ENCODE measurements around the gene LRRC4C. TPM values are rescaled to one million over a fixed set of nuclear protein-coding genes. Genes with fewer than 3 reads are reported as not detected.

LRRC4C gene
- total RNA-seq = 2.1 TPM

- H3K27me3 ChIP-seq (ENCODE audit: control insufficient read depth in 3 of 3, insufficient read depth in 3 of 3, low read length in 3 of 3) = peaks cover 3 to 13% (median 12%) of the 10 kb centered on the region in 3 donors
- H3K9me3 ChIP-seq (ENCODE audit: control insufficient read depth in 3 of 3, low read length in 3 of 3) = peaks cover 0 to 2% (median 0%) of the 10 kb centered on the region in 3 donors
- H3K27ac ChIP-seq (ENCODE audit: low read depth, low read length) = no peak within 1 kb of the TSS
- H3K4me1 ChIP-seq (ENCODE audit: control insufficient read depth in 3 of 3, insufficient read depth in 3 of 3, low read length in 3 of 3) = no peaks in the 10 kb centered on the region
- no peak within 1 kb of the TSS for H3K4me3 ChIP-seq (ENCODE audit: low read length in 3 of 3)
- H3K9ac ChIP-seq (ENCODE audit: low read depth in 1 of 3, low read length in 3 of 3) = no peak within 1 kb of the TSS
- no peaks in the 10 kb centered on the region for H3K36me3 ChIP-seq (ENCODE audit: control insufficient read depth in 3 of 3, insufficient read depth in 3 of 3, low read length in 3 of 3)
These were observed at the start of gene LRRC4C for GRCh38 chr11:41459465-41460401. TSS of gene LRRC4C (minus strand) at chr11:41459652.

- H3K27me3 ChIP-seq (ENCODE audit: control insufficient read depth in 3 of 3, insufficient read depth in 3 of 3, low read length in 3 of 3) = no peaks in the 10 kb centered on the region
- H3K9ac ChIP-seq (ENCODE audit: low read depth in 1 of 3, low read length in 3 of 3) = no peak overlapping the region
- no peaks in the 10 kb centered on the region for H3K36me3 ChIP-seq (ENCODE audit: control insufficient read depth in 3 of 3, insufficient read depth in 3 of 3, low read length in 3 of 3)
- no peak overlapping the region for H3K27ac ChIP-seq (ENCODE audit: low read depth, low read length)
- H3K9me3 ChIP-seq (ENCODE audit: control insufficient read depth in 3 of 3, low read length in 3 of 3) = no peaks in the 10 kb centered on the region
- no peak overlapping the region for H3K4me3 ChIP-seq (ENCODE audit: low read length in 3 of 3)
- no peaks in the 10 kb centered on the region for H3K4me1 ChIP-seq (ENCODE audit: control insufficient read depth in 3 of 3, insufficient read depth in 3 of 3, low read length in 3 of 3)
These were observed 48.7 kb upstream of the LRRC4C start for GRCh38 chr11:41508121-41508520.

GRCh38 chr11:41499429-41499828, 40.0 kb upstream of the LRRC4C start:
- Histone ChIP-seq H3K27me3 (ENCODE audit: control insufficient read depth in 3 of 3, insufficient read depth in 3 of 3, low read length in 3 of 3) (no peaks in the 10 kb centered on the region), H3K9ac (ENCODE audit: low read depth in 1 of 3, low read length in 3 of 3) (no peak overlapping the region), H3K9me3 (ENCODE audit: control insufficient read depth in 3 of 3, low read length in 3 of 3) (no peaks in the 10 kb centered on the region), H3K4me1 (ENCODE audit: control insufficient read depth in 3 of 3, insufficient read depth in 3 of 3, low read length in 3 of 3) (no peaks in the 10 kb centered on the region), H3K4me3 (ENCODE audit: low read length in 3 of 3) (no peak overlapping the region), H3K36me3 (ENCODE audit: control insufficient read depth in 3 of 3, insufficient read depth in 3 of 3, low read length in 3 of 3) (no peaks in the 10 kb centered on the region), H3K27ac (ENCODE audit: low read depth, low read length) (no peak overlapping the region)

- Histone ChIP-seq H3K9me3 (ENCODE audit: control insufficient read depth in 3 of 3, low read length in 3 of 3) (no peaks in the 10 kb centered on the region), H3K9ac (ENCODE audit: low read depth in 1 of 3, low read length in 3 of 3) (no peak overlapping the region), H3K36me3 (ENCODE audit: control insufficient read depth in 3 of 3, insufficient read depth in 3 of 3, low read length in 3 of 3) (no peaks in the 10 kb centered on the region), H3K27ac (ENCODE audit: low read depth, low read length) (no peak overlapping the region), H3K27me3 (ENCODE audit: control insufficient read depth in 3 of 3, insufficient read depth in 3 of 3, low read length in 3 of 3) (no peaks in the 10 kb centered on the region), H3K4me1 (ENCODE audit: control insufficient read depth in 3 of 3, insufficient read depth in 3 of 3, low read length in 3 of 3) (no peaks in the 10 kb centered on the region), H3K4me3 (ENCODE audit: low read length in 3 of 3) (no peak overlapping the region)
These were observed 39.3 kb upstream of the LRRC4C start for GRCh38 chr11:41498726-41499125.

GRCh38 chr11:41497974-41498373, 38.5 kb upstream of the LRRC4C start:
- H3K36me3 ChIP-seq (ENCODE audit: control insufficient read depth in 3 of 3, insufficient read depth in 3 of 3, low read length in 3 of 3) = no peaks in the 10 kb centered on the region
- no peaks in the 10 kb centered on the region for H3K9me3 ChIP-seq (ENCODE audit: control insufficient read depth in 3 of 3, low read length in 3 of 3)
- H3K27me3 ChIP-seq (ENCODE audit: control insufficient read depth in 3 of 3, insufficient read depth in 3 of 3, low read length in 3 of 3) = no peaks in the 10 kb centered on the region
- H3K9ac ChIP-seq (ENCODE audit: low read depth in 1 of 3, low read length in 3 of 3) = no peak overlapping the region
- no peak overlapping the region for H3K4me3 ChIP-seq (ENCODE audit: low read length in 3 of 3)
- no peak overlapping the region for H3K27ac ChIP-seq (ENCODE audit: low read depth, low read length)
- no peaks in the 10 kb centered on the region for H3K4me1 ChIP-seq (ENCODE audit: control insufficient read depth in 3 of 3, insufficient read depth in 3 of 3, low read length in 3 of 3)

- Histone ChIP-seq H3K4me1 (ENCODE audit: control insufficient read depth in 3 of 3, insufficient read depth in 3 of 3, low read length in 3 of 3) (no peaks in the 10 kb centered on the region), H3K27me3 (ENCODE audit: control insufficient read depth in 3 of 3, insufficient read depth in 3 of 3, low read length in 3 of 3) (no peaks in the 10 kb centered on the region), H3K27ac (ENCODE audit: low read depth, low read length) (no peak overlapping the region), H3K36me3 (ENCODE audit: control insufficient read depth in 3 of 3, insufficient read depth in 3 of 3, low read length in 3 of 3) (no peaks in the 10 kb centered on the region), H3K9me3 (ENCODE audit: control insufficient read depth in 3 of 3, low read length in 3 of 3) (no peaks in the 10 kb centered on the region), H3K9ac (ENCODE audit: low read depth in 1 of 3, low read length in 3 of 3) (no peak overlapping the region), H3K4me3 (ENCODE audit: low read length in 3 of 3) (no peak overlapping the region)
These were observed 35.3 kb upstream of the LRRC4C start for GRCh38 chr11:41494716-41495115.

- H3K27me3 ChIP-seq (ENCODE audit: control insufficient read depth in 3 of 3, insufficient read depth in 3 of 3, low read length in 3 of 3) = no peaks in the 10 kb centered on the region
- no peak overlapping the region for H3K4me3 ChIP-seq (ENCODE audit: low read length in 3 of 3)
- H3K9me3 ChIP-seq (ENCODE audit: control insufficient read depth in 3 of 3, low read length in 3 of 3) = no peaks in the 10 kb centered on the region
- no peak overlapping the region for H3K27ac ChIP-seq (ENCODE audit: low read depth, low read length)
- H3K36me3 ChIP-seq (ENCODE audit: control insufficient read depth in 3 of 3, insufficient read depth in 3 of 3, low read length in 3 of 3) = no peaks in the 10 kb centered on the region
- no peak overlapping the region for H3K9ac ChIP-seq (ENCODE audit: low read depth in 1 of 3, low read length in 3 of 3)
- no peaks in the 10 kb centered on the region for H3K4me1 ChIP-seq (ENCODE audit: control insufficient read depth in 3 of 3, insufficient read depth in 3 of 3, low read length in 3 of 3)
These were observed 27.0 kb upstream of the LRRC4C start for GRCh38 chr11:41486424-41486823.

GRCh38 chr11:41483956-41484355, 24.5 kb upstream of the LRRC4C start:
- Histone ChIP-seq H3K4me3 (ENCODE audit: low read length in 3 of 3) (no peak overlapping the region), H3K4me1 (ENCODE audit: control insufficient read depth in 3 of 3, insufficient read depth in 3 of 3, low read length in 3 of 3) (no peaks in the 10 kb centered on the region), H3K9ac (ENCODE audit: low read depth in 1 of 3, low read length in 3 of 3) (no peak overlapping the region), H3K27me3 (ENCODE audit: control insufficient read depth in 3 of 3, insufficient read depth in 3 of 3, low read length in 3 of 3) (no peaks in the 10 kb centered on the region), H3K27ac (ENCODE audit: low read depth, low read length) (no peak overlapping the region), H3K36me3 (ENCODE audit: control insufficient read depth in 3 of 3, insufficient read depth in 3 of 3, low read length in 3 of 3) (no peaks in the 10 kb centered on the region), H3K9me3 (ENCODE audit: control insufficient read depth in 3 of 3, low read length in 3 of 3) (no peaks in the 10 kb centered on the region)

- no peaks in the 10 kb centered on the region for H3K36me3 ChIP-seq (ENCODE audit: control insufficient read depth in 3 of 3, insufficient read depth in 3 of 3, low read length in 3 of 3)
- H3K4me3 ChIP-seq (ENCODE audit: low read length in 3 of 3) = no peak overlapping the region
- H3K9me3 ChIP-seq (ENCODE audit: control insufficient read depth in 3 of 3, low read length in 3 of 3) = no peaks in the 10 kb centered on the region
- no peak overlapping the region for H3K9ac ChIP-seq (ENCODE audit: low read depth in 1 of 3, low read length in 3 of 3)
- no peak overlapping the region for H3K27ac ChIP-seq (ENCODE audit: low read depth, low read length)
- no peaks in the 10 kb centered on the region for H3K27me3 ChIP-seq (ENCODE audit: control insufficient read depth in 3 of 3, insufficient read depth in 3 of 3, low read length in 3 of 3)
- no peaks in the 10 kb centered on the region for H3K4me1 ChIP-seq (ENCODE audit: control insufficient read depth in 3 of 3, insufficient read depth in 3 of 3, low read length in 3 of 3)
These were observed 19.7 kb upstream of the LRRC4C start for GRCh38 chr11:41479179-41479578.

GRCh38 chr11:41461057-41461681, 1.7 kb upstream of the LRRC4C start:
- Histone ChIP-seq H3K9me3 (ENCODE audit: control insufficient read depth in 3 of 3, low read length in 3 of 3) (peaks cover 0 to 2% (median 0%) of the 10 kb centered on the region in 3 donors), H3K4me3 (ENCODE audit: low read length in 3 of 3) (no peak overlapping the region), H3K9ac (ENCODE audit: low read depth in 1 of 3, low read length in 3 of 3) (no peak overlapping the region), H3K27ac (ENCODE audit: low read depth, low read length) (no peak overlapping the region), H3K27me3 (ENCODE audit: control insufficient read depth in 3 of 3, insufficient read depth in 3 of 3, low read length in 3 of 3) (peaks cover 3 to 13% (median 12%) of the 10 kb centered on the region in 3 donors), H3K36me3 (ENCODE audit: control insufficient read depth in 3 of 3, insufficient read depth in 3 of 3, low read length in 3 of 3) (no peaks in the 10 kb centered on the region), H3K4me1 (ENCODE audit: control insufficient read depth in 3 of 3, insufficient read depth in 3 of 3, low read length in 3 of 3) (no peaks in the 10 kb centered on the region)
